Iris pigment epithelial cell (primary cell): ENCODE measurements around the gene NPAS4.
"Not testable (repeated sequence)": the region's sequence is repeated elsewhere in the genome, so short reads cannot be mapped to it uniquely, and the experiment has no call there.

Experiments used
- DNase-seq: peaks from one replicate; pipeline ENCODE4 v3.0.0-alpha.2; 2011; ENCODE audit warnings: low read depth

Gene NPAS4

GRCh38 chr11:66418168-66418985, 2.5 kb upstream of the NPAS4 start:
- peak; percentile 95 for DNase-seq

GRCh38 chr11:66418986-66419308, 1.9 kb upstream of the NPAS4 start:
- DNase-seq, result no peak

- DNase-seq, result no peak
Measured at GRCh38 chr11:66419825-66420224, 1.0 kb upstream of the NPAS4 start.

GRCh38 chr11:66421492-66422205, 814 bp downstream of the NPAS4 start:
- peak; percentile 76 for DNase-seq

- DNase-seq, result no peak
Measured at GRCh38 chr11:66426314-66426713, 5.5 kb downstream of the NPAS4 start.

- no peak for DNase-seq
Measured at GRCh38 chr11:66428933-66429332, 8.1 kb downstream of the NPAS4 start.

- DNase-seq, result peak; percentile 64
Measured at GRCh38 chr11:66429983-66430602, 9.3 kb downstream of the NPAS4 start.

GRCh38 chr11:66431287-66431686, 10.5 kb downstream of the NPAS4 start:
- DNase-seq, result not testable (repeated sequence)

- DNase-seq, result not testable (repeated sequence)
Measured at GRCh38 chr11:66431871-66432329, 11.1 kb downstream of the NPAS4 start.

GRCh38 chr11:66432597-66432996, 11.8 kb downstream of the NPAS4 start:
- no peak for DNase-seq

- no peak for DNase-seq
Measured at GRCh38 chr11:66437979-66438503, 17.2 kb downstream of the NPAS4 start.

GRCh38 chr11:66438504-66439466, 17.9 kb downstream of the NPAS4 start, which contains the start of gene MRPL11:
MRPL11 (minus strand) TSS chr11:66438848; CDS start chr11:66438754, 94 bp downstream.
- peak; percentile 92 for DNase-seq

- not testable (repeated sequence) for DNase-seq
Measured at GRCh38 chr11:66440101-66440939, 19.5 kb downstream of the NPAS4 start.

- not testable (repeated sequence) for DNase-seq
Measured at GRCh38 chr11:66440940-66441282, 20.1 kb downstream of the NPAS4 start.

GRCh38 chr11:66443602-66444001, 22.8 kb downstream of the NPAS4 start:
- DNase-seq, result peak; percentile 88

GRCh38 chr11:66447012-66447411, 26.2 kb downstream of the NPAS4 start:
- no peak for DNase-seq

- no peak for DNase-seq
Measured at GRCh38 chr11:66448523-66448922, 27.7 kb downstream of the NPAS4 start.

GRCh38 chr11:66450560-66450959, 29.7 kb downstream of the NPAS4 start:
- no peak for DNase-seq

GRCh38 chr11:66451663-66452062, 30.8 kb downstream of the NPAS4 start:
- DNase-seq, result no peak

GRCh38 chr11:66454247-66454646, 33.4 kb downstream of the NPAS4 start:
- DNase-seq, result peak; percentile 17

- DNase-seq, result no peak
Measured at GRCh38 chr11:66454828-66455227, 34.0 kb downstream of the NPAS4 start.
